Measurements from ENCODE around the gene TIMM23. TPM values are rescaled to one million over a fixed set of nuclear protein-coding genes. Genes with fewer than 3 reads are reported as not detected.
"Not testable (repeated sequence)": the region's sequence is repeated elsewhere in the genome, so short reads cannot be mapped to it uniquely, and the experiment has no call there.

TIMM23 gene
- polyA plus RNA-seq, 2 donors = 56.7 to 62.1 TPM

GRCh38 chr10:46046261-46046660 lies 74.0 kb downstream of the TIMM23 start, which contains the start of gene MSMB:
TSS of gene MSMB (minus strand) at chr10:46046269. CDS start at chr10:46046237, 32 bp downstream.
- Histone ChIP-seq H3K27me3 (ENCODE audit: control insufficient read depth in 1 of 2, insufficient read depth in 2 of 2, low read length in 2 of 2) (no peaks in the 10 kb centered on the region), H3K4me3 (ENCODE audit: low read depth in 1 of 2, low read length in 2 of 2) (no peak within 1 kb of the TSS), H3K27ac (ENCODE audit: low read depth in 2 of 2, low read length in 1 of 2) (no peak within 1 kb of the TSS), H3K36me3 (ENCODE audit: control insufficient read depth in 2 of 2, insufficient read depth in 2 of 2, low read length in 1 of 2) (no peaks in the 10 kb centered on the region), H3K9me3 (ENCODE audit: control insufficient read depth in 2 of 2, insufficient read depth in 1 of 2, low read depth in 1 of 2, low read length in 1 of 2) (no peaks in the 10 kb centered on the region), H3K4me1 (ENCODE audit: control insufficient read depth in 2 of 2, insufficient read depth in 2 of 2, low read length in 1 of 2) (no peaks in the 10 kb centered on the region)
- 72 to 81% methylated on average over 7 of the region's 7 CpGs for WGBS, 2 donors

DNA sequence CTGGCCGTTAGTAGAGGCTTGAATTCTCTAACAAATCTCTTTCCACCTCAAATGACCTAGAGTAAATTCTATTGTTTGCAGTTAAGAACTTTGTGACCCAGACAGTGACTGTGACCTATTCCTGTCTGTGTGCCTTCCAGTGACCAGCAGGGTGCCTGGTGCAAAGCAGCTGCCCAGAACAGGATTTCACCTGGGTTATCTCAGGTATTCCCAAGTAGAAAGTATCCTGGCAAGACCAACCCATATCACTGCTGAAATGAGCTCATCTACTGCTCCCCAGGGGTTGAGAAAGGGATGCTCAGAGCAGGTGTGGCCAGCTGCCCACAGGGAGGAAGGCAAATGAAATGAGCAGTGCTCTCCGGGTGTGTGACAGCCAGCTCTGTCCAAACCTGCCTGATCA lies 75.9 kb downstream of the TIMM23 start:
- Histone ChIP-seq H3K9me3 (ENCODE audit: control insufficient read depth in 2 of 2, insufficient read depth in 1 of 2, low read depth in 1 of 2, low read length in 1 of 2) (no peaks in the 10 kb centered on the region), H3K27ac (ENCODE audit: low read depth in 2 of 2, low read length in 1 of 2) (no peak overlapping the region), H3K27me3 (ENCODE audit: control insufficient read depth in 1 of 2, insufficient read depth in 2 of 2, low read length in 2 of 2) (no peaks in the 10 kb centered on the region), H3K4me3 (ENCODE audit: low read depth in 1 of 2, low read length in 2 of 2) (no peak overlapping the region), H3K36me3 (ENCODE audit: control insufficient read depth in 2 of 2, insufficient read depth in 2 of 2, low read length in 1 of 2) (no peaks in the 10 kb centered on the region), H3K4me1 (ENCODE audit: control insufficient read depth in 2 of 2, insufficient read depth in 2 of 2, low read length in 1 of 2) (peaks cover 0 to 7% of the 10 kb centered on the region in 2 donors)
- 38 to 39% methylated on average over 2 of the region's 2 CpGs for WGBS, 2 donors

DNA sequence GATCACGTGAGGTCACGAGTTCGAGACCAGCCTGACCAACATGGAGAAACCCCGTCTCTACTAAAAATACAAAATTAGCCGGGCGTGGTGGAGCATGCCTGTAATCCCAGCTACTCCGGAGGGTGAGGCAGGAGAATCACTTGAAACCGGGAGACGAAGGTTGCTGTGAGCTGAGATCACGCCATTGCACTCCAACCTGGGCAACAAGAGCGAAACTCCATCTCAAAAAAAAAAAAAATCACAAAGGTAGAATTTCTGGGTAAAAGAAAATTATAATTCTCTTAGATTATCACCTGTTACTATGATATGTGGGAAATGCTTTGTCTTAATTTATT lies 77.2 kb downstream of the TIMM23 start:
- not testable (repeated sequence) for H3K4me1 ChIP-seq (ENCODE audit: control insufficient read depth in 2 of 2, insufficient read depth in 2 of 2, low read length in 1 of 2); H3K36me3 ChIP-seq (ENCODE audit: control insufficient read depth in 2 of 2, insufficient read depth in 2 of 2, low read length in 1 of 2); H3K27ac ChIP-seq (ENCODE audit: low read depth in 2 of 2, low read length in 1 of 2); H3K27me3 ChIP-seq (ENCODE audit: control insufficient read depth in 1 of 2, insufficient read depth in 2 of 2, low read length in 2 of 2); H3K9me3 ChIP-seq (ENCODE audit: control insufficient read depth in 2 of 2, insufficient read depth in 1 of 2, low read depth in 1 of 2, low read length in 1 of 2); H3K4me3 ChIP-seq (ENCODE audit: low read depth in 1 of 2, low read length in 2 of 2)
- WGBS, 2 donors = 93 to 96% methylated on average over 11 of the region's 11 CpGs

DNA sequence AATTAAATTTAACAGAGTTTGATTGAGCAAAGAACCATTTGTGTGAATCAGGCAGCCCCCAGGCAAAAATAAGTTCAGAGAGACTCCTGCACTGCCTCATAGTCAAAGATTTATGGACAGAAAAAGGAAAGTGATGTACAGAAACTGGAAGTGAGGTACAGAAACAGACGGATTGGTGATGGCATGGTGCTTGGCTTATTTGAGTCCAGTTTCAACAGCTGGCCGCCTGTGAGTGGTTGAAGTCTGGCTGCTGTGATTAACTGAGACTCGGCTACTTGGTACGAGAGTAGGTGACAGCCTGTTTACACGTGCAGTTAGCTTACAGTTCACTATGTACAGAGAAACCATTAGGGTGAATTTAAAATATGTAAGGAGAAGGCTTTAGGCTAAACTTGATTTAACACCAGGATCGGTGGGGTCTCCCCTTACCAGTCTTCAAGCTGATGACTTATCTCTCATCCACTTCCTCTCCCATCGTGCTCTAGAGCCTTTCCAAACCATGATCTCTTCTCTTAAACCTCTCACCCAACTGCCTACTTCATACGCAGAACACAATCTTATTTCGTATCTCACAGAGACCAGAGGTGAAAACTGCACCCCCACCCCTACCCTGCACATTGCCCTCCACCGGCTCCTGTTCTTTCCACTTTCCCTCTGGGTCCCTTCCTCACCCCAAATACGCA lies 78.8 kb downstream of the TIMM23 start:
- 57 to 64% methylated on average over 11 of the region's 11 CpGs for WGBS, 2 donors
- Histone ChIP-seq H3K9me3 (ENCODE audit: control insufficient read depth in 2 of 2, insufficient read depth in 1 of 2, low read depth in 1 of 2, low read length in 1 of 2) (no peaks in the 10 kb centered on the region), H3K4me3 (ENCODE audit: low read depth in 1 of 2, low read length in 2 of 2) (no peak overlapping the region), H3K27me3 (ENCODE audit: control insufficient read depth in 1 of 2, insufficient read depth in 2 of 2, low read length in 2 of 2) (no peaks in the 10 kb centered on the region), H3K36me3 (ENCODE audit: control insufficient read depth in 2 of 2, insufficient read depth in 2 of 2, low read length in 1 of 2) (no peaks in the 10 kb centered on the region), H3K4me1 (ENCODE audit: control insufficient read depth in 2 of 2, insufficient read depth in 2 of 2, low read length in 1 of 2) (peaks cover 0 to 8% of the 10 kb centered on the region in 2 donors), H3K27ac (ENCODE audit: low read depth in 2 of 2, low read length in 1 of 2) (no peak overlapping the region)

DNA sequence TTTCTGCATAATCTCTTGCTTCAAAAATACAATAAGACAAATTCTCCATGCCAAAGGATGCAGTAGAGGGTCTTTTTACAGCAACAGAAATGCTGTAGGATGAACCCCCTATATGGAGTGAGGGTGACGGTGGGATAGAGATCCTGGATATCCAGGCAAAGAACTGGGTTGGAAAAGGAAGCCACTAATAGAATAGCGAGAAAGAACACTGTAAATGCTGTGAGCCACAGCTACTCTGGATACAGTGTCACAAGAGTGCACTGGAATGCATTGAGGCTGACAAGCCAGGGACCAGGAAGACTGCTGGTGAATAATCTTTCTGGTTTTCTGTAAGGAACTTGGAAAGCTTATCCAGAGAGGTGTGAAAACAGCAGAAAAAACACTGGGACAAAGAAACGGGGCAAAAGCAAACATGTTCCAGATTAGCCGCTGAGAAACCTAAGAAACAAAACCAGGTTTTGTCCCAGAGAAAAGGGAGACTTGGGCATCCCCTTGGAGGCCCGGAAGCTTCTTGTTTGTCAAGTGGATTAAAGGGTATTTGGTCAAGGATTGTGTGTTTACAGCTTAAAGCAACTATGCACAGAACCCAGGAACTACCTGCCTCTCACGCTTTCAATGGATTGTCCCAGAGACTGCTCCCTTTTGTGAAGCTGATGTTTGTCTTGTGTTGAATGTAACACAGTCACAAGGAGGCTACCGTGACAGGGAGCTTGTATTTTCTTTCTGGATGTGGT lies 79.9 kb downstream of the TIMM23 start:
- peaks cover 0 to 8% of the 10 kb centered on the region in 2 donors for H3K4me1 ChIP-seq (ENCODE audit: control insufficient read depth in 2 of 2, insufficient read depth in 2 of 2, low read length in 1 of 2)
- 43 to 45% methylated on average over 7 of the region's 7 CpGs for WGBS, 2 donors
- H3K9me3 ChIP-seq (ENCODE audit: control insufficient read depth in 2 of 2, insufficient read depth in 1 of 2, low read depth in 1 of 2, low read length in 1 of 2) = no peaks in the 10 kb centered on the region
- no peaks in the 10 kb centered on the region for H3K27me3 ChIP-seq (ENCODE audit: control insufficient read depth in 1 of 2, insufficient read depth in 2 of 2, low read length in 2 of 2)
- H3K36me3 ChIP-seq (ENCODE audit: control insufficient read depth in 2 of 2, insufficient read depth in 2 of 2, low read length in 1 of 2) = no peaks in the 10 kb centered on the region
- H3K27ac ChIP-seq (ENCODE audit: low read depth in 2 of 2, low read length in 1 of 2) = peak overlapping the region in 1 of 2 donors; percentile 30
- no peak overlapping the region for H3K4me3 ChIP-seq (ENCODE audit: low read depth in 1 of 2, low read length in 2 of 2)

DNA sequence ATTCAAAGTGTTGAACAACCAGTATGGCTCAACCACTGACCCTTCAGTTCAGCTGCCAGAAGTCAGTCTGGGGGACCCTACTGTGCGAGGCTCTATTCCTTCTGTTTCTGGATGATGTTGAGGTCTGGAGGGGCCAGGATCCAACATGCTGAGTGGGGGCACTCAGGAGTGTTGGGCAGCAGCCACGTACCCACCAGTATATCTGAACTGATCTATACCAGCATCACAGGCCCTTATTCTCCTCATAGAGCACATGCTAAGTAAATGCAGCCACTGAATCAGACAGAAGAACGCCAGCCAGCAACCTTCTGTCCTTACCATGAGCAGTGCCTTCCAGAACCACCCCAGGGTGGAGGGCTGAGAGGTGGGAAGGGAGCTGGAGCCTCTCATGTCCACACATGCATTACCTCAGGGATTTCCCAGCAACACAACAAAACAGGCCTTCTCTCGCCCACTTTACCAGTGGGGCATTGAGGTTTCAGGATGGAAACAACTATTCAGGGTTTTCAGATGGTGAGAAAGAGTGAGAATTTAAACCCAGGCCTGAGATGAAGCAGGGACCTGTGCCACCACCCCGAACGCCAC lies 80.6 kb downstream of the TIMM23 start:
- H3K9me3 ChIP-seq (ENCODE audit: control insufficient read depth in 2 of 2, insufficient read depth in 1 of 2, low read depth in 1 of 2, low read length in 1 of 2) = no peaks in the 10 kb centered on the region
- 59 to 67% methylated on average over 6 of the region's 6 CpGs for WGBS, 2 donors
- peak overlapping the region in 1 of 2 donors; percentile 30 for H3K27ac ChIP-seq (ENCODE audit: low read depth in 2 of 2, low read length in 1 of 2)
- no peaks in the 10 kb centered on the region for H3K27me3 ChIP-seq (ENCODE audit: control insufficient read depth in 1 of 2, insufficient read depth in 2 of 2, low read length in 2 of 2)
- H3K4me3 ChIP-seq (ENCODE audit: low read depth in 1 of 2, low read length in 2 of 2) = no peak overlapping the region
- H3K4me1 ChIP-seq (ENCODE audit: control insufficient read depth in 2 of 2, insufficient read depth in 2 of 2, low read length in 1 of 2) = peaks cover 0 to 8% of the 10 kb centered on the region in 2 donors
- H3K36me3 ChIP-seq (ENCODE audit: control insufficient read depth in 2 of 2, insufficient read depth in 2 of 2, low read length in 1 of 2) = no peaks in the 10 kb centered on the region

Other genes starting within 250 kb of the TIMM23 start
- gene WASHC2C, start 245.2 kb upstream of the TIMM23 start, polyA plus RNA-seq = 10 to 100 TPM in 1 of 2 donors, 1 to 10 TPM in 1; 9.6 to 16.0 TPM
- gene AGAP4, start 125.0 kb upstream of the TIMM23 start, polyA plus RNA-seq = 10 to 100 TPM in 1 of 2 donors, 1 to 10 TPM in 1; 5.7 to 18.5 TPM
- gene NCOA4, start 58.1 kb downstream of the TIMM23 start, polyA plus RNA-seq = 10 to 100 TPM; 34.7 to 64.7 TPM
- gene MSMB, start 73.8 kb downstream of the TIMM23 start, polyA plus RNA-seq = under 1 TPM; 0.26 to 0.59 TPM